Gastrocnemius medialis (tissue), 4 donors: ENCODE data around the gene C7orf33.

Experiments used
- CTCF ChIP-seq, 5 experiments: fragments of 450-650 bp in 3 of 5; fragments of 200-600 bp in 2 of 5; sonication (generic) in 2 of 5; IDR thresholded peaks in 4 of 5; conservative IDR thresholded peaks in 1 of 5; 1 replicate in 4 of 5; 2 replicates in 1 of 5; pipeline ENCODE4 v1.5.1; 2016 to 2019; ENCODE audit warnings: antibody characterized with exemption in 5 of 5, mild to moderate bottlenecking in 3 of 5, moderate library complexity in 3 of 5
- POLR2A ChIP-seq, 2 donors: fragments of 450-650 bp; IDR thresholded peaks; one replicate each; pipeline ENCODE4 v1.6.1; 2017; ENCODE audit warnings: antibody characterized with exemption in 2 of 2, mild to moderate bottlenecking in 2 of 2, moderate library complexity in 2 of 2

- no peak for TF ChIP-seq POLR2A (IDR thresholded peaks at IDR 0.05)
- no peak for TF ChIP-seq CTCF (IDR thresholded peaks at IDR 0.05 in 4 of 5, conservative IDR thresholded peaks at IDR 0.05 in 1 of 5)
Measured at GRCh38 chr7:148545932-148546331, 44.6 kb upstream of the C7orf33 start.
